Thyroid gland (tissue), 4 donors: Measurements from ENCODE around the gene CCDC154.

Experiments used
- POLR2A ChIP-seq, 2 donors: fragments of 450-650 bp; IDR thresholded peaks; one replicate each; pipeline ENCODE4 v1.6.1; 2017; ENCODE audit warnings: antibody characterized with exemption in 2 of 2, mild to moderate bottlenecking in 2 of 2, moderate library complexity in 1 of 2
- TF ChIP-seq, protein P1 (sequence below), 6 experiments: fragments of 200-600 bp in 3 of 6; fragments of 450-650 bp in 3 of 6; sonication (generic) in 3 of 6; IDR thresholded peaks; one replicate each; pipeline ENCODE4 v1.5.1; 2016 to 2019; ENCODE audit warnings: antibody characterized with exemption in 6 of 6, mild to moderate bottlenecking in 2 of 6, inconsistent platforms in 1 of 6, moderate library complexity in 1 of 6

DNA sequence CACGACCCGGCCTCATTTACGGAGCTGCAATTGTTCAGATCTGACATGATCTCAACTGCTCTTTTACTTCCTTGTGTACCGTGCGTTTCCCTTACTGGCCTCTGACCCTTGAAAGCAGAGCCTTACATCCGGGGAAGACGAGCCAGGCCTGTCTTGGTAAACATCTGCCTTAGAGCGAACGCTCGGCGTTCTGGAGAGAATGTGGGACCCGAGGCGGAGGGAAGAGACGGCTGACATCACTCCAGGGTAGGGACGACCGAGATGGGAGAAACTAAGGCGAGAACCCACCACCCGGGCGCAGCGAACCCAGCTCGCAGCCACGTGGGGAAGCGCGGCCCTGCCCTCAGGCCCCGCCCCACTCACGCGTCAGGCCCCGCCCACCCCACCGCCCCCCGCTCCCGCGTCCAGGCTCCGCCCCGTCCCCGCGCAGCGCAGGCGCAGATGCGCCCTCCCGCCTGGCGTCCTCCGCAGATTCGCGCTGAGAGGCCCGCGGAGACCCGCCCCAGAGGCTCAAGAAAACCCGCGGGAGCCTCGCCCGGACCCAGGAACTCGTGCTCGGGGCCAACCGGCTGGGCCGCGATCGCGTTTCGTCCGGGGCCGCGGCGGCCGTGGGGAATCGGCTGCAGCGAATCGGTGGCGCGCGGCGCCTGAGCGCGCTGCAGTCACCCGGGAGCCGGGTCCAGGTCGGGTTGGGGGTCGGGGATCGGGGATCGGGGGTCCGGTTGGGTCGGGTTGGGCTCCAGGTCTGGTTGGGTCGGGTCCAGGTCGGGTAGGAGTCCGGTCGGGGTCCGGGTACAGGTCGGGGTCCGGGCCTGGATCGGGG lies 48.8 kb upstream of the CCDC154 start, which contains the start of gene TELO2:
- TF ChIP-seq, protein P1, sequence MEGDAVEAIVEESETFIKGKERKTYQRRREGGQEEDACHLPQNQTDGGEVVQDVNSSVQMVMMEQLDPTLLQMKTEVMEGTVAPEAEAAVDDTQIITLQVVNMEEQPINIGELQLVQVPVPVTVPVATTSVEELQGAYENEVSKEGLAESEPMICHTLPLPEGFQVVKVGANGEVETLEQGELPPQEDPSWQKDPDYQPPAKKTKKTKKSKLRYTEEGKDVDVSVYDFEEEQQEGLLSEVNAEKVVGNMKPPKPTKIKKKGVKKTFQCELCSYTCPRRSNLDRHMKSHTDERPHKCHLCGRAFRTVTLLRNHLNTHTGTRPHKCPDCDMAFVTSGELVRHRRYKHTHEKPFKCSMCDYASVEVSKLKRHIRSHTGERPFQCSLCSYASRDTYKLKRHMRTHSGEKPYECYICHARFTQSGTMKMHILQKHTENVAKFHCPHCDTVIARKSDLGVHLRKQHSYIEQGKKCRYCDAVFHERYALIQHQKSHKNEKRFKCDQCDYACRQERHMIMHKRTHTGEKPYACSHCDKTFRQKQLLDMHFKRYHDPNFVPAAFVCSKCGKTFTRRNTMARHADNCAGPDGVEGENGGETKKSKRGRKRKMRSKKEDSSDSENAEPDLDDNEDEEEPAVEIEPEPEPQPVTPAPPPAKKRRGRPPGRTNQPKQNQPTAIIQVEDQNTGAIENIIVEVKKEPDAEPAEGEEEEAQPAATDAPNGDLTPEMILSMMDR (IDR thresholded peaks at IDR 0.05), result no peak
- peak in 1 of 2 donors; percentile 37 for TF ChIP-seq POLR2A (IDR thresholded peaks at IDR 0.05)
